K562 (cell line): ENCODE results near the gene NDUFS8. TPM values are rescaled to one million over a fixed set of nuclear protein-coding genes. Genes with fewer than 3 reads are reported as not detected.

Source experiments
- ATAC-seq: fragments of 200-7000 bp; cut with Tn5 transposase; 3 replicates; pipeline ENCODE4 v1.9.1; 2020; ENCODE audit warnings: moderate library complexity
- BruUV-seq: library from RNA; stranded (reverse); fragments of 400-500 nt; replicated peaks from 2 replicates; lab custom pipeline; 2021; lab: Mats Ljungman, UMichigan
- CTCF ChIA-PET: fragments of 300-600 bp; formaldehyde crosslinking; extraction: SDS; loops from one replicate; lab custom pipeline; 2021; ENCODE audit warnings: low intra/inter-chr PET ratio; lab: Yijun Ruan, JAX
- POLR2A ChIA-PET: fragments of 300-600, 350-650 bp; sonication (Branson Sonifier 250); formaldehyde crosslinking; extraction: SDS; loops from one replicate; lab custom pipeline; 2021; ENCODE audit warnings: antibody characterized with exemption, inconsistent platforms; lab: Yijun Ruan, JAX
- DNase-seq, 4 experiments: peaks; one replicate each; pipeline versions ENCODE4 v3.0.0 to v3.0.0-alpha.2; 2011 to 2018; ENCODE audit warnings: low spot score in 3 of 4, mixed read lengths in 3 of 4; ENCODE audit errors: extremely low read depth in 1 of 4
- FAIRE-seq: peaks from 2 replicates; lab custom pipeline; 2011; peaks lifted over from hg19 to GRCh38; lab: Jason Lieb, UNC
- H2AFZ ChIP-seq: 2 replicates; pipeline ENCODE4 v1.6.0; 2011; ENCODE audit warnings: low read depth, low read length, control low read depth, inconsistent platforms
- H3K27ac ChIP-seq: fragments of 200-600 bp; 3 replicates; pipeline ENCODE4 v1.8.0; 2011; ENCODE audit warnings: low read depth, mild to moderate bottlenecking, control low read depth, inconsistent platforms, low read length, moderate library complexity, mixed read lengths; ENCODE audit errors: extremely low read depth
- H3K27me3 ChIP-seq, 2 experiments: fragments of 300-600 bp in 1 of 2; 2 replicates in 1 of 2; 3 replicates in 1 of 2; pipeline versions ENCODE4 v1.6.0 to v1.8.0; 2011; ENCODE audit warnings: inconsistent platforms in 2 of 2, low read length in 2 of 2, mild to moderate bottlenecking in 1 of 2, mixed read lengths in 1 of 2, moderate library complexity in 1 of 2; ENCODE audit not compliant: control insufficient read depth in 2 of 2, insufficient read depth in 2 of 2
- H3K36me3 ChIP-seq: fragments of 300-600 bp; 3 replicates; pipeline ENCODE4 v1.8.0; 2011; ENCODE audit warnings: mild to moderate bottlenecking, low read length, inconsistent platforms; ENCODE audit not compliant: control insufficient read depth, insufficient read depth
- H3K4me1 ChIP-seq, 2 experiments: fragments of 200-600 bp in 1 of 2; replicated peaks in 1 of 2; 2 replicates in 1 of 2; 3 replicates in 1 of 2; pipeline versions ENCODE4 v1.5.1 to v1.8.0; 2011; ENCODE audit warnings: inconsistent platforms in 2 of 2, low read length in 2 of 2, mild to moderate bottlenecking in 1 of 2, mixed read lengths in 1 of 2, moderate library complexity in 1 of 2; ENCODE audit not compliant: control insufficient read depth in 2 of 2, insufficient read depth in 2 of 2
- H3K4me2 ChIP-seq: 2 replicates; pipeline ENCODE4 v1.6.1; 2011; ENCODE audit warnings: low read length, control low read depth, inconsistent platforms, mixed read lengths; ENCODE audit not compliant: insufficient read depth
- H3K4me3 ChIP-seq: fragments of 200-600 bp; sonication (generic), shearing (Covaris generic); 2 replicates; pipeline ENCODE4 v1.5.1; 2016; ENCODE audit warnings: control low read depth, inconsistent platforms
- H3K79me2 ChIP-seq: fragments of 200-600 bp; 3 replicates; pipeline ENCODE4 v1.8.0; 2011; ENCODE audit warnings: low read length, inconsistent platforms; ENCODE audit not compliant: control insufficient read depth, insufficient read depth
- H3K9ac ChIP-seq, 2 experiments: 2 replicates each; pipeline versions ENCODE4 v1.6.0 to v1.6.1; 2011; ENCODE audit warnings: low read depth in 2 of 2, low read length in 2 of 2, control low read depth in 1 of 2, inconsistent platforms in 1 of 2, mild to moderate bottlenecking in 1 of 2, mixed read lengths in 1 of 2; ENCODE audit not compliant: insufficient read depth in 1 of 2
- H3K9me1 ChIP-seq: one replicate; pipeline ENCODE4 v1.6.0; 2011; ENCODE audit warnings: inconsistent platforms, mild to moderate bottlenecking, low read length, moderate library complexity; ENCODE audit not compliant: control insufficient read depth, insufficient read depth
- H3K9me3 ChIP-seq: replicated peaks from 2 replicates; pipeline ENCODE4 v1.5.1; 2011; ENCODE audit warnings: low read depth, low read length, inconsistent platforms; ENCODE audit not compliant: control insufficient read depth, insufficient read depth
- H4K20me1 ChIP-seq: replicated peaks from 2 replicates; pipeline ENCODE4 v1.6.1; 2011; ENCODE audit warnings: low read length, inconsistent platforms, mixed read lengths; ENCODE audit not compliant: control insufficient read depth, insufficient read depth
- ATF4 ChIP-seq: fragments of 450-650 bp; formaldehyde crosslinking; IDR thresholded peaks from 2 replicates; pipeline ENCODE4 v1.4.0; 2022; ENCODE audit warnings: mild to moderate bottlenecking, moderate library complexity
- DDX20 ChIP-seq: fragments of 450-650 bp; IDR thresholded peaks from 2 replicates; pipeline ENCODE4 v1.6.1; 2016; ENCODE audit warnings: missing genetic modification characterization, low read depth, mild to moderate bottlenecking, missing compliant biosample characterization, moderate library complexity
- TEAD4 ChIP-seq, 2 experiments: sonication (generic) in 1 of 2; formaldehyde crosslinking in 1 of 2; IDR thresholded peaks; 2 replicates each; pipeline versions ENCODE4 v1.6.1 to v1.8.0; 2012 to 2022; ENCODE audit warnings: borderline replicate concordance in 1 of 2, inconsistent platforms in 1 of 2, low read length in 1 of 2, mild to moderate bottlenecking in 1 of 2, missing genetic modification reagents in 1 of 2
- YY1 ChIP-seq, 3 experiments: IDR thresholded peaks; 2 replicates each; pipeline ENCODE4 v1.6.1; 2011; ENCODE audit warnings: low read length in 2 of 3, mild to moderate bottlenecking in 2 of 3, moderate library complexity in 2 of 3, borderline replicate concordance in 1 of 3, control low read depth in 1 of 3, low read depth in 1 of 3; ENCODE audit not compliant: insufficient read depth in 3 of 3, insufficient replicate concordance in 2 of 3, control insufficient read depth in 1 of 3, insufficient read length in 1 of 3; ENCODE audit errors: extremely low read depth in 1 of 3
- ZNF175 ChIP-seq: fragments of 200-800 bp; sonication (Bioruptor generic); IDR thresholded peaks from 2 replicates; pipeline ENCODE4 v1.6.1; 2016; ENCODE audit warnings: low read depth, mild to moderate bottlenecking, missing genetic modification characterization, missing compliant biosample characterization
- ZNF79 ChIP-seq: fragments of 250-450 bp; sonication (Bioruptor Pico); IDR thresholded peaks from 2 replicates; pipeline ENCODE4 v1.4.0; 2020; ENCODE audit warnings: low read depth, mild to moderate bottlenecking, moderate library complexity
- WGBS: fragments of 100-300 bp; shearing (Covaris generic); methylation state at CpG from one replicate; pipeline ENCODE4 v1.1.6; 2016; ENCODE audit warnings: low coverage, mixed read lengths; ENCODE audit not compliant: insufficient coverage; ENCODE audit errors: missing lambda C conversion rate; 5-methylcytosine and 5-hydroxymethylcytosine counted together
- in situ Hi-C: fragments of 300-500 bp; cut with MboI; formaldehyde crosslinking; loops from 4 replicates; pipeline ENCODE4 v1.15.0; 2018; ENCODE audit warnings: inconsistent platforms, mixed read lengths
- intact Hi-C: fragments of 100-400 bp; cut with micrococcal nuclease; formaldehyde crosslinking; loops from 2 replicates; pipeline ENCODE4 v1.14.2; 2022
- polyA plus RNA-seq, 8 experiments: library from polyadenylated mRNA; depleted of rRNA in 4 of 8; stranded (reverse) in 5 of 8; unstranded in 3 of 8; fragments of >200 nt; fragmentation: Nextera tagmentation in 2 of 8; fragmentation: Illumina TruSeq in 1 of 8; extraction: Ambion mirVana in 2 of 8; extraction: Trizol in 1 of 8; gene quantifications; 2 replicates each; pipeline versions ENCODE4 v1.2.1 to v1.2.3, GENCODE V29; 2011 to 2014; ENCODE audit warnings: inconsistent platforms in 1 of 8, missing spikeins in 1 of 8
- total RNA-seq, 7 experiments: library from RNA; depleted of rRNA in 6 of 7; stranded (reverse); fragments of >200 nt in 6 of 7; fragmentation: Illumina TruSeq in 2 of 7; extraction: Trizol in 2 of 7; gene quantifications; 2 replicates each; pipeline versions ENCODE4 v1.2.1 to v1.2.3, GENCODE V29; 2011 to 2021; ENCODE audit warnings: low replicate concordance in 1 of 7
- TF ChIP-seq, protein P1 (sequence below): fragments of 250-450 bp; sonication (Bioruptor Pico); IDR thresholded peaks from 2 replicates; pipeline ENCODE4 v1.4.0; 2020
- TF ChIP-seq, protein P2 (sequence below): fragments of 450-650 bp; formaldehyde crosslinking; IDR thresholded peaks from 2 replicates; pipeline ENCODE4 v1.4.0; 2022; ENCODE audit warnings: missing genetic modification characterization
- TF ChIP-seq, protein P3 (sequence below): fragments of 200-800 bp; sonication (Bioruptor generic); IDR thresholded peaks from 2 replicates; pipeline ENCODE4 v1.6.1; 2017; ENCODE audit warnings: missing genetic modification characterization, missing compliant biosample characterization
- TF ChIP-seq, protein P4 (sequence below), 3 experiments: fragments of 200-800 bp in 1 of 3; sonication (Bioruptor generic) in 1 of 3; sonication (generic) in 1 of 3; formaldehyde crosslinking in 1 of 3; IDR thresholded peaks; 2 replicates each; pipeline versions ENCODE4 v1.6.1 to v1.8.0; 2016 to 2022; ENCODE audit warnings: mild to moderate bottlenecking in 2 of 3, missing compliant biosample characterization in 2 of 3, missing genetic modification characterization in 2 of 3, missing genetic modification reagents in 1 of 3

NDUFS8 gene
- total and polyA plus RNA-seq, 9 of the 15 experiments (the other 6 are each of a cell fraction or from before 2014, with no cell fraction given), result 36.5 to 351 (median 101) TPM

- peaks cover 22 to 63% of the 10 kb centered on the region in 2 experiments for H3K4me1 ChIP-seq
- no TSS peak for BruUV-seq
- TF ChIP-seq, protein P1, sequence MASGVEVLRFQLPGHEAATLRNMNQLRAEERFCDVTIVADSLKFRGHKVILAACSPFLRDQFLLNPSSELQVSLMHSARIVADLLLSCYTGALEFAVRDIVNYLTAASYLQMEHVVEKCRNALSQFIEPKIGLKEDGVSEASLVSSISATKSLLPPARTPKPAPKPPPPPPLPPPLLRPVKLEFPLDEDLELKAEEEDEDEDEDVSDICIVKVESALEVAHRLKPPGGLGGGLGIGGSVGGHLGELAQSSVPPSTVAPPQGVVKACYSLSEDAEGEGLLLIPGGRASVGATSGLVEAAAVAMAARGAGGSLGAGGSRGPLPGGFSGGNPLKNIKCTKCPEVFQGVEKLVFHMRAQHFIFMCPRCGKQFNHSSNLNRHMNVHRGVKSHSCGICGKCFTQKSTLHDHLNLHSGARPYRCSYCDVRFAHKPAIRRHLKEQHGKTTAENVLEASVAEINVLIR, result 0 out of 2 replicates have a peak, but pooled peaks have one; percentile 50
- peak; percentile 51; the same call in 1 of the 2 replicates for TF ChIP-seq ZNF79 (CRISPR knock-in tag)
- TF ChIP-seq ATF4 (CRISPR knock-in tag), result peak; percentile 28; the same call in 1 of the 2 replicates
- TF ChIP-seq TEAD4 (IDR thresholded peaks at IDR 0.05; ENCODE audit: low read length), result no peak
- no peak for TF ChIP-seq TEAD4 (CRISPR knock-in tag; IDR thresholded peaks at IDR 0.05; ENCODE audit: borderline replicate concordance)
- TF ChIP-seq, protein P2, sequence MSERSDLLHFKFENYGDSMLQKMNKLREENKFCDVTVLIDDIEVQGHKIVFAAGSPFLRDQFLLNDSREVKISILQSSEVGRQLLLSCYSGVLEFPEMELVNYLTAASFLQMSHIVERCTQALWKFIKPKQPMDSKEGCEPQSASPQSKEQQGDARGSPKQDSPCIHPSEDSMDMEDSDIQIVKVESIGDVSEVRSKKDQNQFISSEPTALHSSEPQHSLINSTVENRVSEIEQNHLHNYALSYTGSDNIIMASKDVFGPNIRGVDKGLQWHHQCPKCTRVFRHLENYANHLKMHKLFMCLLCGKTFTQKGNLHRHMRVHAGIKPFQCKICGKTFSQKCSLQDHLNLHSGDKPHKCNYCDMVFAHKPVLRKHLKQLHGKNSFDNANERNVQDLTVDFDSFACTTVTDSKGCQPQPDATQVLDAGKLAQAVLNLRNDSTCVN (CRISPR knock-in tag), result peak; percentile 47; the same call in 1 of the 2 replicates
- peak; percentile 84 for TF ChIP-seq DDX20 (tag)
- TF ChIP-seq, protein P3, sequence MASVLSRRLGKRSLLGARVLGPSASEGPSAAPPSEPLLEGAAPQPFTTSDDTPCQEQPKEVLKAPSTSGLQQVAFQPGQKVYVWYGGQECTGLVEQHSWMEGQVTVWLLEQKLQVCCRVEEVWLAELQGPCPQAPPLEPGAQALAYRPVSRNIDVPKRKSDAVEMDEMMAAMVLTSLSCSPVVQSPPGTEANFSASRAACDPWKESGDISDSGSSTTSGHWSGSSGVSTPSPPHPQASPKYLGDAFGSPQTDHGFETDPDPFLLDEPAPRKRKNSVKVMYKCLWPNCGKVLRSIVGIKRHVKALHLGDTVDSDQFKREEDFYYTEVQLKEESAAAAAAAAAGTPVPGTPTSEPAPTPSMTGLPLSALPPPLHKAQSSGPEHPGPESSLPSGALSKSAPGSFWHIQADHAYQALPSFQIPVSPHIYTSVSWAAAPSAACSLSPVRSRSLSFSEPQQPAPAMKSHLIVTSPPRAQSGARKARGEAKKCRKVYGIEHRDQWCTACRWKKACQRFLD (CRISPR knock-in tag), result peak; percentile 82
- TF ChIP-seq, protein P4, sequence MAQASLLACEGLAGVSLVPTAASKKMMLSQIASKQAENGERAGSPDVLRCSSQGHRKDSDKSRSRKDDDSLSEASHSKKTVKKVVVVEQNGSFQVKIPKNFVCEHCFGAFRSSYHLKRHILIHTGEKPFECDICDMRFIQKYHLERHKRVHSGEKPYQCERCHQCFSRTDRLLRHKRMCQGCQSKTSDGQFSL (CRISPR knock-in tag; IDR thresholded peaks at IDR 0.05), result no peak
- TF ChIP-seq, protein P4 (tag; IDR thresholded peaks at IDR 0.05), result peak in 1 of 2 experiments; percentile 85; a peak in 2 of 4 replicates
- peak in 1 of 3 experiments; percentile 43 for TF ChIP-seq YY1 (IDR thresholded peaks at IDR 0.05; ENCODE audit: borderline replicate concordance in 1 of 3, control insufficient read depth in 1 of 3, extremely low read depth in 1 of 3, insufficient read depth in 3 of 3, insufficient read length in 1 of 3, insufficient replicate concordance in 2 of 3, low read depth in 1 of 3, low read length in 2 of 3)
- TF ChIP-seq ZNF175 (CRISPR knock-in tag), result peak; percentile 75; the same call in 1 of the 2 replicates
Observed at GRCh38 chr11:68011051-68011943, 19.2 kb upstream of the NDUFS8 start.

More at GRCh38 chr11:68011051-68011943, 19.2 kb upstream of the NDUFS8 start:
- DNase-seq (no peak), ATAC-seq (no peak), FAIRE-seq (no peak)
- intact Hi-C loops (no loop called here), in situ Hi-C loops (no loop called here)
- H3K4me2 ChIP-seq, result no peak overlapping the region
- H3K27ac ChIP-seq, result no peak overlapping the region
- H3K4me3 ChIP-seq, result no peak overlapping the region
- CTCF ChIA-PET, result no interaction called here
- WGBS, result 76% methylated on average over 16 of the region's 16 CpGs
- no peaks in the 10 kb centered on the region for H3K9me1 ChIP-seq
- H3K27me3 ChIP-seq, result no peaks in the 10 kb centered on the region
- H2AFZ ChIP-seq, result no peak overlapping the region
- H4K20me1 ChIP-seq, result peaks cover 3% of the 10 kb centered on the region; the same call in 1 of the 2 replicates
- H3K36me3 ChIP-seq, result no peaks in the 10 kb centered on the region
- H3K9me3 ChIP-seq, result no peaks in the 10 kb centered on the region
- POLR2A ChIA-PET, result interaction anchor here (1.2 to 1.3 kb wide), 4 partner anchors 11 to 18 kb away, joined by 3 to 6 read pairs (median 3); no protein-coding TSS in a partner anchor
- H3K79me2 ChIP-seq, result no peaks in the 10 kb centered on the region
- H3K9ac ChIP-seq, result peak overlapping the region in 1 of 2 experiments; percentile 14; a peak in 1 of 4 replicates
